Camera-type eye (tissue), 1 donor: ENCODE measurements around the gene TPCN1. TPM values are rescaled to one million over a fixed set of nuclear protein-coding genes. Genes with fewer than 3 reads are reported as not detected.

Experiments used
- total RNA-seq: library from RNA; depleted of rRNA; stranded (reverse); fragments of >200 nt; gene quantifications from one replicate; pipeline ENCODE4 v1.2.3, GENCODE V29; 2014

TPCN1 gene
- 16.7 TPM for total RNA-seq

GRCh38 chr12:113221181-113221996, at the start of gene TPCN1:
Gene TPCN1 (plus strand): TSS chr12:113221464. CDS start chr12:113226853, 5,389 bp downstream.

GRCh38 chr12:113185180-113186032, 35.9 kb upstream of the TPCN1 start, which contains the start of the genes DDX54 and RITA1:
Gene DDX54 (minus strand): TSS chr12:113185478. CDS start chr12:113185451, 27 bp downstream.
Gene RITA1 (plus strand): TSS chr12:113185721. CDS start chr12:113186747, 1,026 bp downstream.

GRCh38 chr12:113334786-113335539, 113.7 kb downstream of the TPCN1 start, which contains the start of gene SLC8B1:
Gene SLC8B1 (minus strand): TSS chr12:113335109. CDS start chr12:113332878, 2,231 bp downstream.

Other genes starting within 250 kb of the TPCN1 start
- 3.4 TPM for gene OAS2, start 242.9 kb upstream of the TPCN1 start, total RNA-seq
- 19.1 TPM for gene DTX1, start 164.7 kb upstream of the TPCN1 start, total RNA-seq
- gene RASAL1, start 85.7 kb upstream of the TPCN1 start, total RNA-seq = 2.9 TPM
- gene CFAP73, start 71.7 kb upstream of the TPCN1 start, total RNA-seq = not detected
- 21.4 TPM for gene DDX54, start 36.0 kb upstream of the TPCN1 start, total RNA-seq
- gene RITA1, start 35.7 kb upstream of the TPCN1 start, total RNA-seq = 11.6 TPM
- 18.6 TPM for gene SLC8B1, start 113.6 kb downstream of the TPCN1 start, total RNA-seq
- 21.4 TPM for gene PLBD2, start 137.1 kb downstream of the TPCN1 start, total RNA-seq
- gene SDS, start 182.4 kb downstream of the TPCN1 start, total RNA-seq = not detected
- 4.9 TPM for gene SDSL, start 200.9 kb downstream of the TPCN1 start, total RNA-seq